HepG2 (cell line): ENCODE measurements around the gene XRCC1. TPM values are rescaled to one million over a fixed set of nuclear protein-coding genes. Genes with fewer than 3 reads are reported as not detected.

Source experiments
- ARNTL ChIP-seq: sonication (generic); formaldehyde crosslinking; IDR thresholded peaks from 2 replicates; pipeline ENCODE4 v1.4.0; 2020; ENCODE audit warnings: mild to moderate bottlenecking, missing genetic modification reagents
- BORCS8-MEF2B ChIP-seq: sonication (generic); formaldehyde crosslinking; IDR thresholded peaks from 2 replicates; pipeline ENCODE4 v1.8.0; 2022; ENCODE audit warnings: mild to moderate bottlenecking, missing genetic modification reagents
- CEBPG ChIP-seq: IDR thresholded peaks from 2 replicates; pipeline ENCODE4 v1.6.1; 2016
- DR1 ChIP-seq: sonication (generic); formaldehyde crosslinking; IDR thresholded peaks from 2 replicates; pipeline ENCODE4 v1.8.0; 2021; ENCODE audit warnings: mild to moderate bottlenecking, missing genetic modification reagents, inconsistent platforms
- FOXA1 ChIP-seq, 2 experiments: fragments of 450-650 bp in 1 of 2; sonication (generic) in 1 of 2; formaldehyde crosslinking in 1 of 2; IDR thresholded peaks; 2 replicates each; pipeline versions ENCODE4 v1.4.0 to v1.6.1; 2016 to 2020; ENCODE audit warnings: missing genetic modification reagents in 1 of 2
- HNRNPL ChIP-seq: fragments of 200-400 bp; formaldehyde crosslinking; IDR thresholded peaks from 2 replicates; pipeline ENCODE4 v1.6.1; 2017; ENCODE audit warnings: mild to moderate bottlenecking, low read depth, low read length
- MTF2 ChIP-seq: sonication (generic); formaldehyde crosslinking; IDR thresholded peaks from 2 replicates; pipeline ENCODE4 v1.5.0; 2020; ENCODE audit warnings: missing genetic modification reagents, borderline replicate concordance
- RXRA ChIP-seq: sonication (generic); formaldehyde crosslinking; IDR thresholded peaks from 2 replicates; pipeline ENCODE4 v1.5.1; 2020; ENCODE audit warnings: missing genetic modification reagents
- SMAD9 ChIP-seq: sonication (generic); formaldehyde crosslinking; IDR thresholded peaks from 2 replicates; pipeline ENCODE4 v1.5.1; 2020; ENCODE audit warnings: mild to moderate bottlenecking, missing genetic modification reagents
- SRSF4 ChIP-seq: fragments of 200-400 bp; formaldehyde crosslinking; IDR thresholded peaks from one replicate; pipeline ENCODE4 v1.6.1; 2018; ENCODE audit warnings: mild to moderate bottlenecking, low read depth, low read length, moderate library complexity; ENCODE audit not compliant: poor library complexity, severe bottlenecking
- THAP11 ChIP-seq: IDR thresholded peaks from 2 replicates; pipeline ENCODE4 v1.6.1; 2016; ENCODE audit warnings: missing biosample characterization, missing genetic modification reagents
- TOE1 ChIP-seq: sonication (generic); formaldehyde crosslinking; IDR thresholded peaks from 2 replicates; pipeline ENCODE4 v1.4.0; 2020; ENCODE audit warnings: mild to moderate bottlenecking, missing genetic modification reagents
- ZFP36 ChIP-seq: fragments of 150-350 bp; IDR thresholded peaks from 2 replicates; pipeline ENCODE4 v1.6.1; 2018; ENCODE audit warnings: borderline replicate concordance, low read length, low read depth; ENCODE audit not compliant: partially characterized antibody
- ZNF263 ChIP-seq: sonication (generic); formaldehyde crosslinking; IDR thresholded peaks from 2 replicates; pipeline ENCODE4 v1.4.0; 2020; ENCODE audit warnings: missing genetic modification reagents
- ZNF496 ChIP-seq: sonication (generic); formaldehyde crosslinking; IDR thresholded peaks from 2 replicates; pipeline ENCODE4 v1.8.1; 2023; ENCODE audit warnings: mild to moderate bottlenecking, moderate library complexity, missing genetic modification reagents; ENCODE audit not compliant: insufficient replicate concordance
- ZNF703 ChIP-seq: sonication (generic); formaldehyde crosslinking; IDR thresholded peaks from 2 replicates; pipeline ENCODE4 v1.5.1; 2020; ENCODE audit warnings: missing genetic modification reagents, mild to moderate bottlenecking, moderate library complexity, borderline replicate concordance
- polyA plus RNA-seq, 8 experiments: library from polyadenylated mRNA; depleted of rRNA in 3 of 8; stranded (reverse) in 7 of 8; unstranded in 1 of 8; fragments of >200 nt; fragmentation: Illumina TruSeq in 4 of 8; extraction: Trizol in 4 of 8; gene quantifications; 2 replicates each; pipeline versions ENCODE4 v1.2.1 to v1.2.3, GENCODE V29; 2011 to 2016; ENCODE audit warnings: low read depth in 4 of 8, missing spikeins in 1 of 8, mixed read lengths in 1 of 8; ENCODE audit not compliant: insufficient read depth in 1 of 8
- total RNA-seq, 5 experiments: library from RNA; depleted of rRNA; stranded (reverse); fragments of >200 nt; fragmentation: Illumina TruSeq; extraction: Trizol; gene quantifications; 2 replicates each; pipeline ENCODE4 v1.2.3, GENCODE V29; 2016; ENCODE audit warnings: low read depth in 1 of 5
- TF ChIP-seq, protein P1 (sequence below): IDR thresholded peaks from 2 replicates; pipeline ENCODE4 v1.6.1; 2016; ENCODE audit warnings: missing compliant biosample characterization, missing genetic modification reagents, borderline replicate concordance
- TF ChIP-seq, protein P2 (sequence below): sonication (generic); formaldehyde crosslinking; IDR thresholded peaks from 2 replicates; pipeline ENCODE4 v1.5.1; 2020; ENCODE audit warnings: mild to moderate bottlenecking, missing genetic modification reagents, borderline replicate concordance
- TF ChIP-seq, protein P3 (sequence below): sonication (generic); formaldehyde crosslinking; IDR thresholded peaks from 2 replicates; pipeline ENCODE4 v1.5.0; 2020; ENCODE audit warnings: mild to moderate bottlenecking, missing genetic modification reagents, borderline replicate concordance

The XRCC1 gene
- total and polyA plus RNA-seq, 2 of the 13 experiments (the other 11 are each of a cell fraction or from before 2014, with no cell fraction given) = 24.7 to 26.3 TPM

DNA sequence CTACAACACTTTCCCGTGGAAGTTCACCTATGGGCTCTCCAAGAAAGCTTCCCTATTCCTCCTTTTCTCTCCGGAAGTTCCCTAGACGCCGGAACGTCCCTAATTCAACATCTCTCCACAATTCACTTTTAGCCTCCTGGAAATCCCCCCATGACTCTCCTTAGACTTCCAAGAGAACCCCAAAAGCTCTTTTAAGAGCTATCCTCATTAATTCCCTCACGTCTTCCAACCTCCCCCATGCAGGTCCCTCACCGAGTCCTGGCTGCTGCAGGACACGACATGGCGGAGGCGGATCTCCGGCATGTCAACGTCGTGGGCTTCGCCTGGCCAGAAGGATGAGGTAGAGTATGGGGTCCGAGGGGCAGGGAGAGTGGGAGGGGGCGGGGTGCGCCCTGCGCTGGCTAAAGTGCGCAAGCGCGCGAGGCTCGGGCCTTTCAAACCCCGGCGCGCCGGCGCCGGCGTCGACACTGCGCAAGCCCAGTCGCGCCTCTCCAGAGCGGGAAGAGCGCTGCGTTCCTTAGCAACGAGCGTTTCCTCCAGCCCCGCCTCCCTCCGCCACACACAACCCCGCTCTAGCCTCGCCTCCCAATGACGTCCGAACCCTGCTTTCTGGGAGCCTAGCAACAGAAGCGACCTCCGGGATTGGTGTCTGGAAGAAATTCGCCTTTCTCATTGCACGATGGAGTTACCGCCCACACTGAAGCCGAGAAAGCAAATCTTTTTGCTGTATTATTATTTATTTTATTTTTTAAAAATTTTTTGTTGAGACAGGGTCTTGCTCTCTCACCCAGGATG, at the start of gene XRCC1, which contains the start of gene PINLYP (continued):
- TF ChIP-seq, protein P1, sequence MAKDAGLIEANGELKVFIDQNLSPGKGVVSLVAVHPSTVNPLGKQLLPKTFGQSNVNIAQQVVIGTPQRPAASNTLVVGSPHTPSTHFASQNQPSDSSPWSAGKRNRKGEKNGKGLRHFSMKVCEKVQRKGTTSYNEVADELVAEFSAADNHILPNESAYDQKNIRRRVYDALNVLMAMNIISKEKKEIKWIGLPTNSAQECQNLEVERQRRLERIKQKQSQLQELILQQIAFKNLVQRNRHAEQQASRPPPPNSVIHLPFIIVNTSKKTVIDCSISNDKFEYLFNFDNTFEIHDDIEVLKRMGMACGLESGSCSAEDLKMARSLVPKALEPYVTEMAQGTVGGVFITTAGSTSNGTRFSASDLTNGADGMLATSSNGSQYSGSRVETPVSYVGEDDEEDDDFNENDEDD = peak; percentile 88
- TF ChIP-seq ZNF703 (CRISPR knock-in tag) = no peak
- TF ChIP-seq HNRNPL = no peak
- TF ChIP-seq MTF2 (CRISPR knock-in tag) = no peak
- TF ChIP-seq ARNTL (CRISPR knock-in tag) = no peak
- TF ChIP-seq, protein P2, sequence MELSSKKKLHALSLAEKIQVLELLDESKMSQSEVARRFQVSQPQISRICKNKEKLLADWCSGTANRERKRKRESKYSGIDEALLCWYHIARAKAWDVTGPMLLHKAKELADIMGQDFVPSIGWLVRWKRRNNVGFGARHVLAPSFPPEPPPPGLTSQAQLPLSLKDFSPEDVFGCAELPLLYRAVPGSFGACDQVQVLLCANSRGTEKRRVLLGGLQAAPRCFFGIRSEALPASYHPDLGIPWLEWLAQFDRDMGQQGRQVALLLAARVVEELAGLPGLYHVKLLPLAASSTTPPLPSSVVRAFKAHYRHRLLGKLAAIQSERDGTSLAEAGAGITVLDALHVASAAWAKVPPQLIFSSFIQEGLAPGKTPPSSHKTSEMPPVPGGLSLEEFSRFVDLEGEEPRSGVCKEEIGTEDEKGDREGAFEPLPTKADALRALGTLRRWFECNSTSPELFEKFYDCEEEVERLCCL (CRISPR knock-in tag) = no peak
- no peak for TF ChIP-seq SRSF4
- TF ChIP-seq ZNF496 (CRISPR knock-in tag) = no peak
- peak; percentile 20; the same call in 1 of the 2 replicates for TF ChIP-seq DR1 (CRISPR knock-in tag)
- TF ChIP-seq, protein P3, sequence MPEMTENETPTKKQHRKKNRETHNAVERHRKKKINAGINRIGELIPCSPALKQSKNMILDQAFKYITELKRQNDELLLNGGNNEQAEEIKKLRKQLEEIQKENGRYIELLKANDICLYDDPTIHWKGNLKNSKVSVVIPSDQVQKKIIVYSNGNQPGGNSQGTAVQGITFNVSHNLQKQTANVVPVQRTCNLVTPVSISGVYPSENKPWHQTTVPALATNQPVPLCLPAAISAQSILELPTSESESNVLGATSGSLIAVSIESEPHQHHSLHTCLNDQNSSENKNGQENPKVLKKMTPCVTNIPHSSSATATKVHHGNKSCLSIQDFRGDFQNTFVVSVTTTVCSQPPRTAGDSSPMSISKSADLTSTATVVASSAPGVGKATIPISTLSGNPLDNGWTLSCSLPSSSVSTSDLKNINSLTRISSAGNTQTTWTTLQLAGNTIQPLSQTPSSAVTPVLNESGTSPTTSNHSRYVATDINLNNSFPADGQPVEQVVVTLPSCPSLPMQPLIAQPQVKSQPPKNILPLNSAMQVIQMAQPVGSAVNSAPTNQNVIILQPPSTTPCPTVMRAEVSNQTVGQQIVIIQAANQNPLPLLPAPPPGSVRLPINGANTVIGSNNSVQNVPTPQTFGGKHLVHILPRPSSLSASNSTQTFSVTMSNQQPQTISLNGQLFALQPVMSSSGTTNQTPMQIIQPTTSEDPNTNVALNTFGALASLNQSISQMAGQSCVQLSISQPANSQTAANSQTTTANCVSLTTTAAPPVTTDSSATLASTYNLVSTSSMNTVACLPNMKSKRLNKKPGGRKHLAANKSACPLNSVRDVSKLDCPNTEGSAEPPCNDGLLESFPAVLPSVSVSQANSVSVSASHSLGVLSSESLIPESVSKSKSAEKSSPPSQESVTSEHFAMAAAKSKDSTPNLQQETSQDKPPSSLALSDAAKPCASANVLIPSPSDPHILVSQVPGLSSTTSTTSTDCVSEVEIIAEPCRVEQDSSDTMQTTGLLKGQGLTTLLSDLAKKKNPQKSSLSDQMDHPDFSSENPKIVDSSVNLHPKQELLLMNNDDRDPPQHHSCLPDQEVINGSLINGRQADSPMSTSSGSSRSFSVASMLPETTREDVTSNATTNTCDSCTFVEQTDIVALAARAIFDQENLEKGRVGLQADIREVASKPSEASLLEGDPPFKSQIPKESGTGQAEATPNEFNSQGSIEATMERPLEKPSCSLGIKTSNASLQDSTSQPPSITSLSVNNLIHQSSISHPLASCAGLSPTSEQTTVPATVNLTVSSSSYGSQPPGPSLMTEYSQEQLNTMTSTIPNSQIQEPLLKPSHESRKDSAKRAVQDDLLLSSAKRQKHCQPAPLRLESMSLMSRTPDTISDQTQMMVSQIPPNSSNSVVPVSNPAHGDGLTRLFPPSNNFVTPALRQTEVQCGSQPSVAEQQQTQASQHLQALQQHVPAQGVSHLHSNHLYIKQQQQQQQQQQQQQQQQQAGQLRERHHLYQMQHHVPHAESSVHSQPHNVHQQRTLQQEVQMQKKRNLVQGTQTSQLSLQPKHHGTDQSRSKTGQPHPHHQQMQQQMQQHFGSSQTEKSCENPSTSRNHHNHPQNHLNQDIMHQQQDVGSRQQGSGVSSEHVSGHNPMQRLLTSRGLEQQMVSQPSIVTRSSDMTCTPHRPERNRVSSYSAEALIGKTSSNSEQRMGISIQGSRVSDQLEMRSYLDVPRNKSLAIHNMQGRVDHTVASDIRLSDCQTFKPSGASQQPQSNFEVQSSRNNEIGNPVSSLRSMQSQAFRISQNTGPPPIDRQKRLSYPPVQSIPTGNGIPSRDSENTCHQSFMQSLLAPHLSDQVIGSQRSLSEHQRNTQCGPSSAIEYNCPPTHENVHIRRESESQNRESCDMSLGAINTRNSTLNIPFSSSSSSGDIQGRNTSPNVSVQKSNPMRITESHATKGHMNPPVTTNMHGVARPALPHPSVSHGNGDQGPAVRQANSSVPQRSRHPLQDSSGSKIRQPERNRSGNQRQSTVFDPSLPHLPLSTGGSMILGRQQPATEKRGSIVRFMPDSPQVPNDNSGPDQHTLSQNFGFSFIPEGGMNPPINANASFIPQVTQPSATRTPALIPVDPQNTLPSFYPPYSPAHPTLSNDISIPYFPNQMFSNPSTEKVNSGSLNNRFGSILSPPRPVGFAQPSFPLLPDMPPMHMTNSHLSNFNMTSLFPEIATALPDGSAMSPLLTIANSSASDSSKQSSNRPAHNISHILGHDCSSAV = no peak
- peak; percentile 86 for TF ChIP-seq THAP11
- no peak for TF ChIP-seq ZNF263 (CRISPR knock-in tag)
- TF ChIP-seq TOE1 = no peak
- no peak for TF ChIP-seq ZFP36
- no peak for TF ChIP-seq SMAD9
- TF ChIP-seq RXRA (CRISPR knock-in tag) = no peak
- TF ChIP-seq BORCS8-MEF2B (CRISPR knock-in tag) = no peak
- no peak for TF ChIP-seq CEBPG (CRISPR knock-in tag)
- no peak for TF ChIP-seq FOXA1 (IDR thresholded peaks at IDR 0.05)
- TF ChIP-seq FOXA1 (CRISPR knock-in tag; IDR thresholded peaks at IDR 0.05) = no peak
